Left forelimb (tissue), 1 donor: ENCODE data around the gene KCNK4.
"Not testable (repeated sequence)": the region's sequence is repeated elsewhere in the genome, so short reads cannot be mapped to it uniquely, and the experiment has no call there.

Source experiments
- DNase-seq: peaks from one replicate; pipeline ENCODE4 v3.0.0-alpha.2; 2018; ENCODE audit warnings: low spot score

Gene KCNK4

GRCh38 chr11:64291262-64291751 lies at the start of gene KCNK4:
KCNK4 (plus strand) TSS chr11:64291302; CDS start chr11:64293019, 1,717 bp downstream.
- no peak for DNase-seq

DNA sequence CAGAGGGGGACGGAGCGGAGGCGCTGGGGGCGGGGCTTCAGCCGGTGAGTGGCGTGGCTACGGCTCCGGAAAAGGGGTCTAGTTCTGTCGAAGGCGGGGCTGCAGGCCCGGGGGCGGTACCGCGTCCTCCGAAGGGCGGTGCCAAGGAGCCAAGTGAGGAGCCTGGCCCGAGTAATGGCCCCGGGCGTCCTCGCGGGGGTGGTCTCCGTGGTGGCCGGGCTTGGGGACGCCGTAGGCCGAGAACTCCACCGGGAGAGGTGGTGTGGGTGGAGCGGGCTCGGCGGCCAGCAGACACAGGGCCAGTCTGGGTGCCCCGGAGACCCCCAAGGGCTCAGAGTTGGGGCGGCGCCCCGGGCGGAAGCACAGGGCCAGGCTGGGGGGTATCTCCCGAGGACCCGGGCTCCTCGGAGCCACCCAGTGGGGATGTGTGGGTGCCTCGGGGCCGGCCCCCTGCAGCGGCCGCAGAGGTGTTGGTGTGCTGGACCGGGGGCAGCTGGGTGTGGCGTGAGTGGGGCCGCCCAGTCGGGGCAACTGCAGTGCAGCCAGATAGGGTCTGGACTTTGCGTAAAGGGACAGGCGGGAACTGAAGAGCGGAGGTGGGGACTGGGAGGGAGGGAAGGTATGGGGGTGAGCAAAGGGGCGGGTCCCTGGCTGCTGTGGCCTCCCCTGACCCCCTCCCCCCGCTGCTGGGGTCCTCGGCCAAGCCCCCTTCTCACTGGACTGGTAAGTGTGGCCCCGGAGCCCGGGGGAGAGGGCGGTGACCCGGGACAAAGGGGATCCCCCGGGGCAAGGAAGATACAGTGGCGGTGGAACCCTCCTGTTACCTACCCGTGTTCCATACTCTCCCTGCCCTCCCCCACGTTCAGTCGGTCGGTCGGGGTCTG lies 49.4 kb upstream of the KCNK4 start:
- DNase-seq: no peak

DNA sequence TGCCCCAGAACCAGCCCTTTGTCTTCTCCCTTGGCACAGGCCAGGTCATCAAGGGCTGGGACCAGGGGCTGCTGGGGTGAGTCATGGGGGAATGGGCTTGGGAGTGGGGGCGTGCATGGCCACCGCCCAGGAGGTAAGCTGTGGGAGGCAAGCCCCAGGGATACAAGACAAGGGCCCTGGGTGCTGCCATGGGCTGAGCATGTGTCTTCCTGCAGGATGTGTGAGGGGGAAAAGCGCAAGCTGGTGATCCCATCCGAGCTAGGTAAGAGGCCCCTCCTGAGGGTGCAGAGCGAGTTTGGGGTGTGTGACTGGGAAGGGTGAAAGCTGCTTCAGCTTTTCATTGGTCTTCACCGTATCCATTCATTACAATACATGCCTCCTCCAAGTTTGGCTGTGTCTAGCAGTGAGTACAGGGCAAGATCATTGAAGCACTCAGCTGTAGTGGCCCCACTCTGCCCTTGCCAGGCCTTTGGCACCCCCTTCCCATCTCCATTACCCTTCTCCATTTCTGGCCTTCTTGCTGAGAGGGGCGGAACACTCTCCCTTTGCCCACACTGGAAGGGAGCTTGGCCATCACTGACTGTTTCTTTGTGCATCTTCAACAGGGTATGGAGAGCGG lies 47.8 kb upstream of the KCNK4 start:
- no peak for DNase-seq

DNA sequence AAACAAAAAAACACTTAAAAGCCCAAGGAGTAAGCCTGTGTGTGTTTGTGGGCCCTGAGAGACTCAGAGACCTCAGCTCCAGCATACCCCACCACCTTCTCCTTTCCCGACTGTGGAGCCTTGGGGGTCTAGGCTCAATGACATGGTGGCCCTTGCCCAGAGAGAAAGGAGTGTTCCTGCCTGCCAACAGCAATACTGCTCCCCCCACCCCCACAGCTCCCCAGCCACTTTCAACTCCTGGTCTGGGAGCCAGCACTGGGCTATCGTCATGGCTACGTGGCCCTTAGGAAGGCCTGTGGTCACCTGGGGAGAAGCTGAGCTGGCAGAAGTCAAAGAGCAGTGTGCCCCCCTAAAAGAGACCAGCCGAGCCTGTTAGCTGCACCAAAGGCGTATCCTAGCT lies 47.0 kb upstream of the KCNK4 start:
- no peak for DNase-seq

DNA sequence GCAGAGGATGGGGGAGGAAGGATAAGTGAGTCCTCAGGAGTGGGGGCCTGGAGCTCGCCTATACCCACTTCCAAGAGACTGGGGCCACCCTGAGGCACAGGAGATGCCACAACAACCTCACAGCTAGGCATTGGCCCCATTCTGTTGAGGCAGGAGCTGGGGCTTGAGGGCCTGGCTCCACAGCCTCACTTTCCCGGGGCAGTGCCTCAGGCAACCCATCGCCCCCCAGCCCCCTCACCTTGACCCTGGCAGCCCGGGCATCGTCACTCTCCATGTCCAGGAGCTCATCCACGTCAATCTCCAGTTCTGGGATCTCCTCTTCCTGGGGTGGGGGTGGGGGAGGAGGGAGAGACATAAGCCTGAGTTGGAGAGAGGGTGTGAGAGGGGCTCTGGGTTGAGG lies 46.1 kb upstream of the KCNK4 start:
- DNase-seq: no peak

DNA sequence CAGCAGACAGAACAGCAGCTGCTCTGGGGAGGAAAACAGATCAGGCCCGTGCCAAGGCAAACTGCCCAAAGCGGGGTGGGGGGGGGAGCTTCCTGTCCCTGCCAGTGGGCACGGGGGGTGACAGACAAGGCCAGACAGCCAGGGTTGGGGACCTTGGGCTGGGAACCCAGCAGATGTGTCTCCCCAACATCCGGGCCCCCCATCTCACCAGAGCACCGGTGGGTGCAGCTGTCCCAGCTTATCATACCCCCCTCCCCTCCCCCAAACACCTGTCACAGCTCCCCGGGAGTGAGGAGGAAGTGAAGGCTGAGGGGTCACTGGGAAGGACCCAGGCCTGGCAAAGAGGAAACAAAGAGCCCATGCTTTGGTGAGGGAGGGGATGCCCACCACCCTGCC lies 45.7 kb upstream of the KCNK4 start:
- DNase-seq: peak; percentile 85

DNA sequence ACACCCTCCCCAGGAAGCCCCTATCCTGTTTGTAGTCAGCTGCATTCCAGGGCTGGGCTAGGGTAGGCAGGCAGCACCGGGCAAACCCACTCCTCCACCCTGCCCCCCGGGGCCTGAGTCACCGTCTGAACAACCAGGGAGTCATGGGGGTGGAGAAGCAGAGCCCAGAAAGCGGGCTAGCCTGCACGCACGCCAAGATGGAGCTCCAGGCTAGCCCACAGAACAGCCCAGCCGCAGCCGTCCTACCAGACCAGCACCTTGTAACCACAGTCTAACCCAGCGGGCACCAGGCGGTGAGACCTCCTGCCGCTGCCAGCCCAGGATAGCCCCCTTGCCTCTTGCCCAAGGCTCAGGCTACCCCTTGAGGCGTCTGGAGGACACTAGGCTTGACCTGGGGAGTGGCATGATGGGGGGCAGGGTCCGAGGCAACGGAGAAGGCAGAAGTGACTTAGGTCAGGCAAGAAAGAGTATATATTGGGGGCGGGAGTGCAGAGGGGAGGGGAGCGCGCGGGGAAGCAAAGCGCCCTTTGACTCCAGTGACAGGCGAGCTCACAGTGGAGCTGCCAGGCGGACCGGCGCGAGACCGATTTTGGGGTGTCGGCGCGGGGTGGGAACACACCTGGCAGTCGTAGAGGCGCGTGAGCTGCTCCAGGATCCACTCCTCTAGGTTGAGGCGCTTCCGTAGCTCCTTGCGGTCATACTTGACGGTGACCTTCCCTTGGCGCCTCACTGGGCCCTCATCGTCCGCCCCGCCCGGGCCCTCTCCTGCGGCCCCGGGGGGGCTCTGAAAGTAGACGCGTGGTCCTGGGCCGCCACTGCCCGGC lies 45.1 kb upstream of the KCNK4 start:
- peak; percentile 84 for DNase-seq

DNA sequence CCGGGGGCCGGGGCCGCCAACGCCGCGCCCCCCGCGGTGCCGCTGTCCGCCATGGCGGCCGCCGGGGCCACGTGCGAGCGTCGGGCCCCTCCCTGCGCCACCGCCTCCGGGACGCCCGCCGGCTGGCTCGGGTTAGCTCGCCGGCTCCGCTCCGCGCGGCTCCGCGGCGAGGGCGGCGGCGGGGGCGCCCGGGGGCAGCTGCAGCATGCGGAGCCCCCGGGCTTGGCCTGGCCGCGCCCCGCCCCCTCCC lies 44.6 kb upstream of the KCNK4 start:
- not testable (repeated sequence) for DNase-seq

GRCh38 chr11:64246871-64247728 lies 44.0 kb upstream of the KCNK4 start, which contains the start of gene PPP1R14B:
PPP1R14B (minus strand) TSS chr11:64246943; CDS start chr11:64246673, 270 bp downstream.
- DNase-seq: peak; percentile 91

DNA sequence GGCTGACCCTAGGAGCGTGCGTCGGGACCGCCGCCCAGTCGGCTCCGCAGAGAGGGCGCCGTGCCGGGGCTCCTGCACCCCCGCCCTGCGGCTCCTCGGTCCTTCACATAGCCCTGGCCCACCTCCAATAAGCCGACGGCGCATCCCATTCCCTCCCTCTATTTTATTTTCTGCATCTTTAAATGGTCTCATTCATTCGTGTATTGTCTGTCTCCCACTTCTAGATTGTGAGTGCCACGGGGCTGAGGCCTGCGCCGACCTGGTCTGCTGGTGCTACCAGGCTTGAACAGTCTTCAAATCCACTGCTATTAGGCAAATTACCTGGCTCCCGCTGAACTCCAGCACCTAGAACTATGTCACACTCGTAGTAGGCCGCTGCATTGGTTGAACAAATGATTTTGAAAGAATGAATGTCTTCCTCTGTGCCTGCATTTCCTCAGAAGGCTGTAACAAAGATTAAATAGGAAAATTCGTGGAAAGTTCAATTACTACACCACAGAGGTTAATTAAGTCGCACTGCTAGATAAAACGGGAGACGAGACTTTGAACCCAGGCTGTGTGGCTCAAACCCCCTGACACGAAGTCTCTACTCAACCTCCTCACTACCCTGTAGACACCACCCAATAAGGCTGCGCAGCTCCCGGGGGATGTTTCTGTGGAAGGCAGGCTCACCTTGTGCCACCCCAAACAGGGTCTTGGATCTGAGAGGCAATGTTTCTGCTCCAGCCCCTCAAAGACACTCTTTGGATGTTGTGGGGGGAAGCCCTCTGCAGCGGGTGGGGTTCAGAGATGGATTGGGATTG lies 43.2 kb upstream of the KCNK4 start:
- no peak for DNase-seq

DNA sequence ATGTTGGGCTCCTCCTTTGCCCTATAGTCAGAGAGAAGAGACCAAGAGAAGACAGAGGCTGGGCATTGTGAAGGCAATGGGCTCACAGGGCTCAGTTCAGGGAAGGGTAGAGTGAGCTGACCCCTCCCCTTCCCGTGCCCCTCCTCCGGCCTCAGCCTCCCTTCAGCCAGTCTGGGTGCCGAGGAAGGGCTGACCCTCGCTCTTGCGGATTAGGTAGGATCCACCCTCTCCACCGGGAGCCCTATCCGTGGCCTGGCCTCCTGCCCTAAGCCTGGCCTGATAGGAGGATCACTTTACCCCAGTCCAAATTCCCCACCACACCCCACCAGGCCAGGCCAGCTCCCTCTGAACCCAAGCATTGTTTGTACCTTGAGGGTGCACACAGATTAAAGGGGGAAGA lies 42.5 kb upstream of the KCNK4 start:
- no peak for DNase-seq

GRCh38 chr11:64249038-64249437 lies 42.1 kb upstream of the KCNK4 start:
- DNase-seq: no peak

DNA sequence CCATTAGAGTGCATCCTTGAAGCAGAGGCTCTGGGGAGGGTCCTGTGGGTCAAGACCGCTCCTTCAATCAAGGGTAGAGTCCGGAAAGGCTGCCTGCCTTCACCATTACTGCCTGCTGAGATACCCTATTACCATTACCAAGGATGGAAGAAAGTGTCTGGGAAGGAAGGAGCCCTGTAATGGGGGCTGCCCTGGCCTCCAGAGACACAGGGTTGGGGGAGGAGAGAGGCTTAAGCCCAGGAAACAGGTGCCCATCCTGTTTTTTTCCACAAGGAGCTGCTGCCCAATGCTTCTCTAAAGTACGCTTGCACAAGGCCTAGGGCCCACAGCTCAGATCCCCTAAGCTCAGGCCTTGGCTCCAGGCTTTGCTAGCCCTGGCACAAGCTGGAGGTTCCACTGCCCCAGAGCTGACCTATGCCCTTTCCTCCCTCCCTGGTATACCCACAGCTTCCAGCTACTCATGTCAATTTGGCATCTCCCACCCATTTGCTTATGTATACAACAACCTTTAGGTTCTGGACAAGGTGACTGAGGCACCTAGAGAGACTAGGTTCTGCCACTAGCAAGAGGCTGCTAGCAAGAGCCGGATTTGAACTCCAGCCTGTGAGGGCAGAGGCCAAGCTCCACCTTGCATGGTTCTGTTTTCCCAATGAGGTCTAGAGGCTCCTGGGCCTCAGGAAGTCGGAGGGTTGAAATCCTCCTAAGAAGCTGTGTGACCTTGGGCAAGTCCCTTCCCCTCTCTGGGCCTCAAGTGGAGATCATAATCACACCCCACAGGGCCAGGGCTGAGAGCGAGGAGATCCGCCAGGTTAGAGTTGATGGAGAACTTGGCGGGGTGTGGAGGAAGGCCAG lies 41.3 kb upstream of the KCNK4 start:
- DNase-seq: no peak

DNA sequence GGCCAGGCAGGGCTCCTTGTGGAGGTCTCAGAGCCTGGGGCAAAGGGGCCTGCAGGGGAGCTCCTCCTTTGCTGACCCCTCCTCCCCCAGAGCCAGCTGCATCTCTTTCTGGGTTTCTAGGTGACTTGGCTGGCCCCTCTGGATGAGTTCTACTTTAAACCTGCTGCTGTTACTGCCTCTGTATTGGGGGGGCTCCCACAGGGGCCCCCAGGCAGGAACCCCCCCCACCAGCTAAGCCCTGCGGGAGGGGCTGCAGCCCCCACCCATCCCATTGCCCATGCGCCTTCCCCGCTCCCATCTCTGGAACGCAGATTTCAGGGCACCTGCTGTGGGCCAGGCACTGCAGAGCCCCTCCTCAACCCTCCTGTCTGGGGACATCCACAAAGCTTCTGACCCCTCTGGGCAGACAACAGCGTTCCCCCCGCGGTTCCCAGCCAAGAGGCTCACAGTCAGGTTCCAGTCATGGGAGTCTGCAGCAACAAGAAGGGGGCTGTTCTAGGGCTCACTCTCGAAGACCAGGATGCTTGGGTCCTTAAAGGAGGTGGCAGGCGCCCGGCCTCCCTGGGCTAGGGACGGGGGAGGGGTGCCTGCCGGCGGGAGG lies 40.6 kb upstream of the KCNK4 start:
- DNase-seq: no peak

- DNase-seq: peak; percentile 84
Measured at GRCh38 chr11:64251016-64251752, 39.9 kb upstream of the KCNK4 start, which contains the start of gene PLCB3. PLCB3 (plus strand) TSS chr11:64251530; CDS start chr11:64251650, 120 bp downstream.

DNA sequence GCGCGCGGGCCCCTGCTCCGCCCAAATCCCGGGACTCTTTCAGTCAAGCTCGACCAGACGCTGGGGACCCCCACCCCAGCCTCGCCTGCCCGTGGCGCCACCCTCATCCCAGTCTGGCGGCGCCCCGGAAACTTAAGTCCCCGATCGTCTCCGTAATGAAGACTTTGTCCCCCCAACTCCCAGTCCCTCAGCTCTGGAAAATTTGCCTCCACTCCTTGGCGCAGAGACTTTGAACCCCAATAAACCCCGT lies 39.4 kb upstream of the KCNK4 start:
- DNase-seq: no peak

- DNase-seq: peak; percentile 66
Measured at GRCh38 chr11:64252003-64252872, 38.9 kb upstream of the KCNK4 start.

DNA sequence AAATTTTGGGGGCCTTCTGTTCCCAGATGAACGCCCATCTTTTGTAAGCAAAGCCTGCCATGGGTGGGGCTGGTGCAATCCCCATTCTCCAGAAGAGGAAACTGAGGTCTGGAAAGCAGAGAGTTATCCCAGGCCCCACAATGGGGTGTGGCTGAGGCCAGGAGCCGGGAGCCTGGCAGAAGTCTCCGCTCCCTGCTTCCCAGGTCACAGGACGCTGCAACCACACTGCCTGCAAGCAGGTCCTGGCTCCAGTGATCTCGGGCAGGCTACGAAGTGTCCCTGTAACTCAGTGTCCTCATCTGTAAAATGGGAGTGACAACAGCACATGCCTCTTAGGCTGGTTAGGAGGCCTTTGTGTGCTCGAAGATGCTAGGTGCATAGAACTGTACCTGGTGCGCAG lies 38.1 kb upstream of the KCNK4 start:
- no peak for DNase-seq
